Non-pigmented ciliary epithelial cell (primary cell): Measurements from ENCODE around the gene USP2.

ENCODE experiments used
- DNase-seq: peaks from one replicate; pipeline ENCODE4 v3.0.0-alpha.2; 2010; ENCODE audit warnings: low read depth

USP2 gene

GRCh38 chr11:119305556-119306372 lies 75.7 kb downstream of the USP2 start:
- no peak for DNase-seq
